SK-N-SH treated with all-trans-retinoic acid at 6 μM for 48 hours (cell line): Measurements from ENCODE around the gene GLDN.

Source experiments
- ARNTL ChIP-seq: fragments of 450-650 bp; formaldehyde crosslinking; IDR thresholded peaks from 2 replicates; pipeline ENCODE4 v1.5.0; 2020; ENCODE audit warnings: low read depth, mild to moderate bottlenecking, moderate library complexity, borderline replicate concordance
- ESRRG ChIP-seq: fragments of 250-450 bp; sonication (Bioruptor Pico); IDR thresholded peaks from 2 replicates; pipeline ENCODE4 v1.6.1; 2021; ENCODE audit warnings: mild to moderate bottlenecking
- RARB ChIP-seq: fragments of 250-450 bp; sonication (Bioruptor Pico); IDR thresholded peaks from 2 replicates; pipeline ENCODE4 v1.8.0; 2021; ENCODE audit warnings: mild to moderate bottlenecking, moderate library complexity
- TCF4 ChIP-seq: fragments of 250-450 bp; sonication (Bioruptor Pico); IDR thresholded peaks from 2 replicates; pipeline ENCODE4 v1.8.0; 2021; ENCODE audit warnings: mild to moderate bottlenecking, moderate library complexity, borderline replicate concordance
- TOX ChIP-seq: fragments of 250-450 bp; sonication (Bioruptor Pico); IDR thresholded peaks from 2 replicates; pipeline ENCODE4 v1.8.0; 2021; ENCODE audit warnings: mild to moderate bottlenecking, moderate library complexity, borderline replicate concordance
- ZFP30 ChIP-seq: fragments of 450-650 bp; formaldehyde crosslinking; IDR thresholded peaks from 2 replicates; pipeline ENCODE4 v1.5.0; 2022; ENCODE audit warnings: mild to moderate bottlenecking, moderate library complexity
- ZNF70 ChIP-seq: fragments of 450-650 bp; formaldehyde crosslinking; IDR thresholded peaks from 2 replicates; pipeline ENCODE4 v1.5.0; 2020; ENCODE audit warnings: mild to moderate bottlenecking, moderate library complexity
- TF ChIP-seq, protein P1 (sequence below): fragments of 250-450 bp; sonication (Bioruptor Pico); IDR thresholded peaks from 2 replicates; pipeline ENCODE4 v1.5.1; 2021; ENCODE audit warnings: mild to moderate bottlenecking, moderate library complexity
- TF ChIP-seq, protein P2 (sequence below): fragments of 250-450 bp; sonication (Bioruptor Pico); IDR thresholded peaks from 2 replicates; pipeline ENCODE4 v1.8.0; 2020; ENCODE audit warnings: mild to moderate bottlenecking, moderate library complexity, borderline replicate concordance
- TF ChIP-seq, protein P3 (sequence below): fragments of 250-450 bp; sonication (Bioruptor Pico); IDR thresholded peaks from 2 replicates; pipeline ENCODE4 v1.5.1; 2020; ENCODE audit warnings: low read depth, mild to moderate bottlenecking, moderate library complexity

DNA sequence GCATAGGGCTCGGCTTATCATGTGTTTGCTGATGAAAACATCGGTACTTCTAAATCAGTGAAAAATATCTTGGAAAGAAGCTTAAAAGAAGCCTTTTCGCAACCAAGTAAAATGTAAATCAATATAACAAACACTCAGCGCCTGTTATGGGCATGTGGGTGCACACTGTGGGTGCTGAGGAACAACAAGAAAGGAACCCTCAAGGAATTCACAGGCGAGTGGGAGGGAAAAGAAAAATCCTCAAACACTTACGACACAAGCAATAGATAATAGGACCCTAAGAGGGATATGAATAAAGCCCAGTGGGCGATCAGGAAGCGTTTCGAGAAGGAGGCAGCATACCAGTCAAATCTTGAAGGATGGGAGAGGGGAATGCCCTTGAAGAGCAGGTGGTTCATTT, 21.9 kb downstream of the GLDN start:
- no peak for TF ChIP-seq ZFP30 (CRISPR knock-in tag)
- TF ChIP-seq, protein P1, sequence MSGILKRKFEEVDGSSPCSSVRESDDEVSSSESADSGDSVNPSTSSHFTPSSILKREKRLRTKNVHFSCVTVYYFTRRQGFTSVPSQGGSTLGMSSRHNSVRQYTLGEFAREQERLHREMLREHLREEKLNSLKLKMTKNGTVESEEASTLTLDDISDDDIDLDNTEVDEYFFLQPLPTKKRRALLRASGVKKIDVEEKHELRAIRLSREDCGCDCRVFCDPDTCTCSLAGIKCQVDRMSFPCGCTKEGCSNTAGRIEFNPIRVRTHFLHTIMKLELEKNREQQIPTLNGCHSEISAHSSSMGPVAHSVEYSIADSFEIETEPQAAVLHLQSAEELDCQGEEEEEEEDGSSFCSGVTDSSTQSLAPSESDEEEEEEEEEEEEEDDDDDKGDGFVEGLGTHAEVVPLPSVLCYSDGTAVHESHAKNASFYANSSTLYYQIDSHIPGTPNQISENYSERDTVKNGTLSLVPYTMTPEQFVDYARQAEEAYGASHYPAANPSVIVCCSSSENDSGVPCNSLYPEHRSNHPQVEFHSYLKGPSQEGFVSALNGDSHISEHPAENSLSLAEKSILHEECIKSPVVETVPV (CRISPR knock-in tag) = no peak
- TF ChIP-seq, protein P2, sequence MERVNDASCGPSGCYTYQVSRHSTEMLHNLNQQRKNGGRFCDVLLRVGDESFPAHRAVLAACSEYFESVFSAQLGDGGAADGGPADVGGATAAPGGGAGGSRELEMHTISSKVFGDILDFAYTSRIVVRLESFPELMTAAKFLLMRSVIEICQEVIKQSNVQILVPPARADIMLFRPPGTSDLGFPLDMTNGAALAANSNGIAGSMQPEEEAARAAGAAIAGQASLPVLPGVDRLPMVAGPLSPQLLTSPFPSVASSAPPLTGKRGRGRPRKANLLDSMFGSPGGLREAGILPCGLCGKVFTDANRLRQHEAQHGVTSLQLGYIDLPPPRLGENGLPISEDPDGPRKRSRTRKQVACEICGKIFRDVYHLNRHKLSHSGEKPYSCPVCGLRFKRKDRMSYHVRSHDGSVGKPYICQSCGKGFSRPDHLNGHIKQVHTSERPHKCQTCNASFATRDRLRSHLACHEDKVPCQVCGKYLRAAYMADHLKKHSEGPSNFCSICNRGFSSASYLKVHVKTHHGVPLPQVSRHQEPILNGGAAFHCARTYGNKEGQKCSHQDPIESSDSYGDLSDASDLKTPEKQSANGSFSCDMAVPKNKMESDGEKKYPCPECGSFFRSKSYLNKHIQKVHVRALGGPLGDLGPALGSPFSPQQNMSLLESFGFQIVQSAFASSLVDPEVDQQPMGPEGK (CRISPR knock-in tag) = no peak
- no peak for TF ChIP-seq ARNTL (CRISPR knock-in tag)
- TF ChIP-seq RARB (CRISPR knock-in tag) = no peak
- no peak for TF ChIP-seq ESRRG (CRISPR knock-in tag)
- TF ChIP-seq, protein P3, sequence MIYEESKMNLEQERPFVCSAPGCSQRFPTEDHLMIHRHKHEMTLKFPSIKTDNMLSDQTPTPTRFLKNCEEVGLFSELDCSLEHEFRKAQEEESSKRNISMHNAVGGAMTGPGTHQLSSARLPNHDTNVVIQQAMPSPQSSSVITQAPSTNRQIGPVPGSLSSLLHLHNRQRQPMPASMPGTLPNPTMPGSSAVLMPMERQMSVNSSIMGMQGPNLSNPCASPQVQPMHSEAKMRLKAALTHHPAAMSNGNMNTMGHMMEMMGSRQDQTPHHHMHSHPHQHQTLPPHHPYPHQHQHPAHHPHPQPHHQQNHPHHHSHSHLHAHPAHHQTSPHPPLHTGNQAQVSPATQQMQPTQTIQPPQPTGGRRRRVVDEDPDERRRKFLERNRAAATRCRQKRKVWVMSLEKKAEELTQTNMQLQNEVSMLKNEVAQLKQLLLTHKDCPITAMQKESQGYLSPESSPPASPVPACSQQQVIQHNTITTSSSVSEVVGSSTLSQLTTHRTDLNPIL (CRISPR knock-in tag) = no peak
- no peak for TF ChIP-seq TOX (CRISPR knock-in tag)
- TF ChIP-seq ZNF70 = no peak
- TF ChIP-seq TCF4 (CRISPR knock-in tag) = no peak
